K562 (cell line): ENCODE data around the gene SPAG16. TPM values are rescaled to one million over a fixed set of nuclear protein-coding genes. Genes with fewer than 3 reads are reported as not detected.

Experiments used
- ATAC-seq: fragments of 200-7000 bp; cut with Tn5 transposase; 3 replicates; pipeline ENCODE4 v1.9.1; 2020; ENCODE audit warnings: moderate library complexity
- BruUV-seq: library from RNA; stranded (reverse); fragments of 400-500 nt; replicated peaks from 2 replicates; lab custom pipeline; 2021; lab: Mats Ljungman, UMichigan
- CTCF ChIA-PET: fragments of 300-600 bp; formaldehyde crosslinking; extraction: SDS; loops from one replicate; lab custom pipeline; 2021; ENCODE audit warnings: low intra/inter-chr PET ratio; lab: Yijun Ruan, JAX
- POLR2A ChIA-PET: fragments of 300-600, 350-650 bp; sonication (Branson Sonifier 250); formaldehyde crosslinking; extraction: SDS; loops from one replicate; lab custom pipeline; 2021; ENCODE audit warnings: antibody characterized with exemption, inconsistent platforms; lab: Yijun Ruan, JAX
- DNase-seq, 4 experiments: peaks; one replicate each; pipeline versions ENCODE4 v3.0.0 to v3.0.0-alpha.2; 2011 to 2018; ENCODE audit warnings: low spot score in 3 of 4, mixed read lengths in 3 of 4; ENCODE audit errors: extremely low read depth in 1 of 4
- FAIRE-seq: peaks from 2 replicates; lab custom pipeline; 2011; peaks lifted over from hg19 to GRCh38; lab: Jason Lieb, UNC
- H2AFZ ChIP-seq: 2 replicates; pipeline ENCODE4 v1.6.0; 2011; ENCODE audit warnings: low read depth, low read length, control low read depth, inconsistent platforms
- H3K27ac ChIP-seq: fragments of 200-600 bp; 3 replicates; pipeline ENCODE4 v1.8.0; 2011; ENCODE audit warnings: low read depth, mild to moderate bottlenecking, control low read depth, inconsistent platforms, low read length, moderate library complexity, mixed read lengths; ENCODE audit errors: extremely low read depth
- H3K27me3 ChIP-seq, 2 experiments: fragments of 300-600 bp in 1 of 2; 2 replicates in 1 of 2; 3 replicates in 1 of 2; pipeline versions ENCODE4 v1.6.0 to v1.8.0; 2011; ENCODE audit warnings: inconsistent platforms in 2 of 2, low read length in 2 of 2, mild to moderate bottlenecking in 1 of 2, mixed read lengths in 1 of 2, moderate library complexity in 1 of 2; ENCODE audit not compliant: control insufficient read depth in 2 of 2, insufficient read depth in 2 of 2
- H3K36me3 ChIP-seq: fragments of 300-600 bp; 3 replicates; pipeline ENCODE4 v1.8.0; 2011; ENCODE audit warnings: mild to moderate bottlenecking, low read length, inconsistent platforms; ENCODE audit not compliant: control insufficient read depth, insufficient read depth
- H3K4me1 ChIP-seq, 2 experiments: fragments of 200-600 bp in 1 of 2; replicated peaks in 1 of 2; 2 replicates in 1 of 2; 3 replicates in 1 of 2; pipeline versions ENCODE4 v1.5.1 to v1.8.0; 2011; ENCODE audit warnings: inconsistent platforms in 2 of 2, low read length in 2 of 2, mild to moderate bottlenecking in 1 of 2, mixed read lengths in 1 of 2, moderate library complexity in 1 of 2; ENCODE audit not compliant: control insufficient read depth in 2 of 2, insufficient read depth in 2 of 2
- H3K4me2 ChIP-seq: 2 replicates; pipeline ENCODE4 v1.6.1; 2011; ENCODE audit warnings: low read length, control low read depth, inconsistent platforms, mixed read lengths; ENCODE audit not compliant: insufficient read depth
- H3K4me3 ChIP-seq: fragments of 200-600 bp; sonication (generic), shearing (Covaris generic); 2 replicates; pipeline ENCODE4 v1.5.1; 2016; ENCODE audit warnings: control low read depth, inconsistent platforms
- H3K79me2 ChIP-seq: fragments of 200-600 bp; 3 replicates; pipeline ENCODE4 v1.8.0; 2011; ENCODE audit warnings: low read length, inconsistent platforms; ENCODE audit not compliant: control insufficient read depth, insufficient read depth
- H3K9ac ChIP-seq, 2 experiments: 2 replicates each; pipeline versions ENCODE4 v1.6.0 to v1.6.1; 2011; ENCODE audit warnings: low read depth in 2 of 2, low read length in 2 of 2, control low read depth in 1 of 2, inconsistent platforms in 1 of 2, mild to moderate bottlenecking in 1 of 2, mixed read lengths in 1 of 2; ENCODE audit not compliant: insufficient read depth in 1 of 2
- H3K9me1 ChIP-seq: one replicate; pipeline ENCODE4 v1.6.0; 2011; ENCODE audit warnings: inconsistent platforms, mild to moderate bottlenecking, low read length, moderate library complexity; ENCODE audit not compliant: control insufficient read depth, insufficient read depth
- H3K9me3 ChIP-seq: replicated peaks from 2 replicates; pipeline ENCODE4 v1.5.1; 2011; ENCODE audit warnings: low read depth, low read length, inconsistent platforms; ENCODE audit not compliant: control insufficient read depth, insufficient read depth
- H4K20me1 ChIP-seq: replicated peaks from 2 replicates; pipeline ENCODE4 v1.6.1; 2011; ENCODE audit warnings: low read length, inconsistent platforms, mixed read lengths; ENCODE audit not compliant: control insufficient read depth, insufficient read depth
- ASH1L ChIP-seq: fragments of 450-650 bp; IDR thresholded peaks from 2 replicates; pipeline ENCODE4 v1.6.1; 2018; ENCODE audit warnings: borderline replicate concordance, mild to moderate bottlenecking, low read depth; ENCODE audit not compliant: partially characterized antibody
- BRF1 ChIP-seq: IDR thresholded peaks from 3 replicates; pipeline ENCODE4 v1.6.1; 2011; ENCODE audit warnings: borderline replicate concordance, mild to moderate bottlenecking; ENCODE audit not compliant: insufficient read length; ENCODE audit errors: extremely low read depth
- CBX8 ChIP-seq: fragments of 200-600 bp; sonication (generic); IDR thresholded peaks from 2 replicates; pipeline ENCODE4 v1.6.1; 2012; ENCODE audit warnings: borderline replicate concordance, mixed run types, low read depth, mild to moderate bottlenecking, moderate library complexity, mixed read lengths, low read length, control low read depth, inconsistent platforms; ENCODE audit not compliant: poor library complexity, severe bottlenecking; ENCODE audit errors: extremely low read depth
- GABPA ChIP-seq: fragments of 200-800 bp; sonication (Bioruptor generic); conservative IDR thresholded peaks from 2 replicates; pipeline ENCODE4 v1.6.1; 2016; ENCODE audit warnings: low read depth, missing genetic modification characterization, missing compliant biosample characterization
- HMG20A ChIP-seq: fragments of 450-650 bp; formaldehyde crosslinking; conservative IDR thresholded peaks from 2 replicates; pipeline ENCODE4 v1.4.0; 2020; ENCODE audit warnings: mild to moderate bottlenecking, mixed read lengths
- HOXB6 ChIP-seq: fragments of 250-450 bp; sonication (Bioruptor Pico); IDR thresholded peaks from 2 replicates; pipeline ENCODE4 v1.5.1; 2022; ENCODE audit warnings: mild to moderate bottlenecking, borderline replicate concordance
- KLF10 ChIP-seq: fragments of 250-450 bp; sonication (Bioruptor Pico); IDR thresholded peaks from 2 replicates; pipeline ENCODE4 v1.6.1; 2021; ENCODE audit warnings: matching md5 sums
- NRF1 ChIP-seq, 2 experiments: fragments of 450-650 bp; IDR thresholded peaks in 1 of 2; conservative IDR thresholded peaks in 1 of 2; 2 replicates each; pipeline ENCODE4 v1.6.1; 2014; ENCODE audit warnings: mild to moderate bottlenecking in 2 of 2
- PTTG1 ChIP-seq: fragments of 450-650 bp; IDR thresholded peaks from 2 replicates; pipeline ENCODE4 v1.6.1; 2016; ENCODE audit warnings: low read depth, mild to moderate bottlenecking, missing genetic modification characterization, missing compliant biosample characterization
- RBM14 ChIP-seq: fragments of 200-400 bp; formaldehyde crosslinking; IDR thresholded peaks from 2 replicates; pipeline ENCODE4 v1.6.1; 2018; ENCODE audit warnings: low read depth, mild to moderate bottlenecking, low read length, moderate library complexity, borderline replicate concordance; ENCODE audit not compliant: insufficient read depth
- RCOR1 ChIP-seq, 2 experiments: IDR thresholded peaks; 2 replicates each; pipeline ENCODE4 v1.6.1; 2012; ENCODE audit warnings: low read depth in 2 of 2, low read length in 2 of 2, borderline replicate concordance in 1 of 2, improper control_type of control experiment in 1 of 2
- TRIM24 ChIP-seq, 2 experiments: fragments of 450-650 bp; IDR thresholded peaks; 2 replicates each; pipeline ENCODE4 v1.6.1; 2016
- ZNF121 ChIP-seq: sonication (generic); formaldehyde crosslinking; conservative IDR thresholded peaks from 2 replicates; pipeline ENCODE4 v1.8.0; 2022; ENCODE audit warnings: missing genetic modification reagents
- ZNF175 ChIP-seq: fragments of 200-800 bp; sonication (Bioruptor generic); IDR thresholded peaks from 2 replicates; pipeline ENCODE4 v1.6.1; 2016; ENCODE audit warnings: low read depth, mild to moderate bottlenecking, missing genetic modification characterization, missing compliant biosample characterization
- WGBS: fragments of 100-300 bp; shearing (Covaris generic); methylation state at CpG from one replicate; pipeline ENCODE4 v1.1.6; 2016; ENCODE audit warnings: low coverage, mixed read lengths; ENCODE audit not compliant: insufficient coverage; ENCODE audit errors: missing lambda C conversion rate; 5-methylcytosine and 5-hydroxymethylcytosine counted together
- in situ Hi-C: fragments of 300-500 bp; cut with MboI; formaldehyde crosslinking; loops from 4 replicates; pipeline ENCODE4 v1.15.0; 2018; ENCODE audit warnings: inconsistent platforms, mixed read lengths
- intact Hi-C: fragments of 100-400 bp; cut with micrococcal nuclease; formaldehyde crosslinking; loops from 2 replicates; pipeline ENCODE4 v1.14.2; 2022
- polyA plus RNA-seq, 8 experiments: library from polyadenylated mRNA; depleted of rRNA in 4 of 8; stranded (reverse) in 5 of 8; unstranded in 3 of 8; fragments of >200 nt; fragmentation: Nextera tagmentation in 2 of 8; fragmentation: Illumina TruSeq in 1 of 8; extraction: Ambion mirVana in 2 of 8; extraction: Trizol in 1 of 8; gene quantifications; 2 replicates each; pipeline versions ENCODE4 v1.2.1 to v1.2.3, GENCODE V29; 2011 to 2014; ENCODE audit warnings: inconsistent platforms in 1 of 8, missing spikeins in 1 of 8
- total RNA-seq, 7 experiments: library from RNA; depleted of rRNA in 6 of 7; stranded (reverse); fragments of >200 nt in 6 of 7; fragmentation: Illumina TruSeq in 2 of 7; extraction: Trizol in 2 of 7; gene quantifications; 2 replicates each; pipeline versions ENCODE4 v1.2.1 to v1.2.3, GENCODE V29; 2011 to 2021; ENCODE audit warnings: low replicate concordance in 1 of 7
- TF ChIP-seq, protein P1 (sequence below): fragments of 450-650 bp; conservative IDR thresholded peaks from 2 replicates; pipeline ENCODE4 v1.6.1; 2016; ENCODE audit warnings: missing genetic modification characterization, low read depth, mild to moderate bottlenecking, missing compliant biosample characterization, moderate library complexity
- TF ChIP-seq, protein P2 (sequence below): fragments of 200-800 bp; sonication (Bioruptor generic); IDR thresholded peaks from 2 replicates; pipeline ENCODE4 v1.6.1; 2016; ENCODE audit warnings: missing genetic modification characterization, missing compliant biosample characterization

SPAG16 gene
- total and polyA plus RNA-seq, 9 of the 15 experiments (the other 6 are each of a cell fraction or from before 2014, with no cell fraction given) = 0.98 to 5.9 (median 3.5) TPM

GRCh38 chr2:213562539-213563180 lies 278.4 kb downstream of the SPAG16 start:
- H3K9ac ChIP-seq = no peak overlapping the region
- intact Hi-C loops (no loop called here), in situ Hi-C loops (no loop called here)
- no peaks in the 10 kb centered on the region for H3K9me1 ChIP-seq
- no peak overlapping the region for H3K4me3 ChIP-seq
- no peaks in the 10 kb centered on the region for H3K36me3 ChIP-seq
- no peaks in the 10 kb centered on the region for H3K27me3 ChIP-seq
- H2AFZ ChIP-seq = no peak overlapping the region
- no peak overlapping the region for H3K27ac ChIP-seq
- no peaks in the 10 kb centered on the region for H3K9me3 ChIP-seq
- ATAC-seq = no peak
- FAIRE-seq = no peak
- 0% methylated on average over 8 of the region's 8 CpGs for WGBS
- H3K79me2 ChIP-seq = no peaks in the 10 kb centered on the region
- no peak for DNase-seq
- no peaks in the 10 kb centered on the region for H3K4me1 ChIP-seq
- H4K20me1 ChIP-seq = no peaks in the 10 kb centered on the region
- CTCF ChIA-PET = no interaction called here
- POLR2A ChIA-PET = no interaction called here
- BruUV-seq = no TSS peak
- no peak overlapping the region for H3K4me2 ChIP-seq
- no peak for TF ChIP-seq ASH1L
- TF ChIP-seq TRIM24 (IDR thresholded peaks at IDR 0.05) = no peak
- TF ChIP-seq KLF10 (CRISPR knock-in tag) = no peak
- TF ChIP-seq RCOR1 (IDR thresholded peaks at IDR 0.05; ENCODE audit: borderline replicate concordance in 1 of 2, low read depth in 2 of 2, low read length in 2 of 2) = no peak
- no peak for TF ChIP-seq ZNF175 (CRISPR knock-in tag)
- no peak for TF ChIP-seq CBX8
- TF ChIP-seq NRF1 (conservative IDR thresholded peaks at IDR 0.05 in 1 of 2, IDR thresholded peaks at IDR 0.05 in 1 of 2) = no peak
- TF ChIP-seq, protein P1, sequence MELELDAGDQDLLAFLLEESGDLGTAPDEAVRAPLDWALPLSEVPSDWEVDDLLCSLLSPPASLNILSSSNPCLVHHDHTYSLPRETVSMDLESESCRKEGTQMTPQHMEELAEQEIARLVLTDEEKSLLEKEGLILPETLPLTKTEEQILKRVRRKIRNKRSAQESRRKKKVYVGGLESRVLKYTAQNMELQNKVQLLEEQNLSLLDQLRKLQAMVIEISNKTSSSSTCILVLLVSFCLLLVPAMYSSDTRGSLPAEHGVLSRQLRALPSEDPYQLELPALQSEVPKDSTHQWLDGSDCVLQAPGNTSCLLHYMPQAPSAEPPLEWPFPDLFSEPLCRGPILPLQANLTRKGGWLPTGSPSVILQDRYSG (tag) = no peak
- no peak for TF ChIP-seq BRF1
- no peak for TF ChIP-seq HMG20A (CRISPR knock-in tag)
- no peak for TF ChIP-seq GABPA
- TF ChIP-seq PTTG1 = no peak
- no peak for TF ChIP-seq HOXB6 (CRISPR knock-in tag)
- no peak for TF ChIP-seq RBM14
- TF ChIP-seq ZNF121 (CRISPR knock-in tag) = no peak
- TF ChIP-seq, protein P2, sequence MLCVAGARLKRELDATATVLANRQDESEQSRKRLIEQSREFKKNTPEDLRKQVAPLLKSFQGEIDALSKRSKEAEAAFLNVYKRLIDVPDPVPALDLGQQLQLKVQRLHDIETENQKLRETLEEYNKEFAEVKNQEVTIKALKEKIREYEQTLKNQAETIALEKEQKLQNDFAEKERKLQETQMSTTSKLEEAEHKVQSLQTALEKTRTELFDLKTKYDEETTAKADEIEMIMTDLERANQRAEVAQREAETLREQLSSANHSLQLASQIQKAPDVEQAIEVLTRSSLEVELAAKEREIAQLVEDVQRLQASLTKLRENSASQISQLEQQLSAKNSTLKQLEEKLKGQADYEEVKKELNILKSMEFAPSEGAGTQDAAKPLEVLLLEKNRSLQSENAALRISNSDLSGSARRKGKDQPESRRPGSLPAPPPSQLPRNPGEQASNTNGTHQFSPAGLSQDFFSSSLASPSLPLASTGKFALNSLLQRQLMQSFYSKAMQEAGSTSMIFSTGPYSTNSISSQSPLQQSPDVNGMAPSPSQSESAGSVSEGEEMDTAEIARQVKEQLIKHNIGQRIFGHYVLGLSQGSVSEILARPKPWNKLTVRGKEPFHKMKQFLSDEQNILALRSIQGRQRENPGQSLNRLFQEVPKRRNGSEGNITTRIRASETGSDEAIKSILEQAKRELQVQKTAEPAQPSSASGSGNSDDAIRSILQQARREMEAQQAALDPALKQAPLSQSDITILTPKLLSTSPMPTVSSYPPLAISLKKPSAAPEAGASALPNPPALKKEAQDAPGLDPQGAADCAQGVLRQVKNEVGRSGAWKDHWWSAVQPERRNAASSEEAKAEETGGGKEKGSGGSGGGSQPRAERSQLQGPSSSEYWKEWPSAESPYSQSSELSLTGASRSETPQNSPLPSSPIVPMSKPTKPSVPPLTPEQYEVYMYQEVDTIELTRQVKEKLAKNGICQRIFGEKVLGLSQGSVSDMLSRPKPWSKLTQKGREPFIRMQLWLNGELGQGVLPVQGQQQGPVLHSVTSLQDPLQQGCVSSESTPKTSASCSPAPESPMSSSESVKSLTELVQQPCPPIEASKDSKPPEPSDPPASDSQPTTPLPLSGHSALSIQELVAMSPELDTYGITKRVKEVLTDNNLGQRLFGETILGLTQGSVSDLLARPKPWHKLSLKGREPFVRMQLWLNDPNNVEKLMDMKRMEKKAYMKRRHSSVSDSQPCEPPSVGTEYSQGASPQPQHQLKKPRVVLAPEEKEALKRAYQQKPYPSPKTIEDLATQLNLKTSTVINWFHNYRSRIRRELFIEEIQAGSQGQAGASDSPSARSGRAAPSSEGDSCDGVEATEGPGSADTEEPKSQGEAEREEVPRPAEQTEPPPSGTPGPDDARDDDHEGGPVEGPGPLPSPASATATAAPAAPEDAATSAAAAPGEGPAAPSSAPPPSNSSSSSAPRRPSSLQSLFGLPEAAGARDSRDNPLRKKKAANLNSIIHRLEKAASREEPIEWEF (CRISPR knock-in tag) = no peak
